GM19468 (cell line): Measurements from ENCODE around the gene CCDC158.
"Not testable (repeated sequence)": the region's sequence is repeated elsewhere in the genome, so short reads cannot be mapped to it uniquely, and the experiment has no call there.

Source experiments
- ATAC-seq: cut with Tn5 transposase; IDR thresholded peaks from one replicate; pipeline ENCODE4 v1.9.1; 2021; ENCODE audit warnings: mild to moderate bottlenecking, moderate library complexity, moderate number of reproducible peaks; ENCODE audit not compliant: unreplicated experiment; ENCODE audit errors: extremely low read depth

CCDC158 gene

GRCh38 chr4:76430519-76431388 lies 9.8 kb upstream of the CCDC158 start:
- ATAC-seq, result no peak

- ATAC-seq, result no peak
Measured at GRCh38 chr4:76429636-76430035, 8.7 kb upstream of the CCDC158 start.

GRCh38 chr4:76426272-76426671 lies 5.3 kb upstream of the CCDC158 start:
- ATAC-seq, result no peak

- not testable (repeated sequence) for ATAC-seq
Measured at GRCh38 chr4:76423159-76423558, 2.2 kb upstream of the CCDC158 start.

GRCh38 chr4:76420188-76420761 lies 666 bp downstream of the CCDC158 start:
- no peak for ATAC-seq

- ATAC-seq, result no peak
Measured at GRCh38 chr4:76410636-76411035, 10.3 kb downstream of the CCDC158 start.

GRCh38 chr4:76407440-76408119 lies 13.4 kb downstream of the CCDC158 start:
- ATAC-seq, result no peak

- no peak for ATAC-seq
Measured at GRCh38 chr4:76406081-76406480, 14.9 kb downstream of the CCDC158 start.

- ATAC-seq, result no peak
Measured at GRCh38 chr4:76401654-76402053, 19.3 kb downstream of the CCDC158 start.

- ATAC-seq, result no peak
Measured at GRCh38 chr4:76388160-76388908, 32.6 kb downstream of the CCDC158 start.

GRCh38 chr4:76386566-76387305 lies 34.2 kb downstream of the CCDC158 start:
- ATAC-seq, result no peak

GRCh38 chr4:76385974-76386373 lies 35.0 kb downstream of the CCDC158 start:
- no peak for ATAC-seq

GRCh38 chr4:76384052-76384451 lies 36.9 kb downstream of the CCDC158 start:
- ATAC-seq, result no peak

GRCh38 chr4:76383001-76383400 lies 37.9 kb downstream of the CCDC158 start:
- no peak for ATAC-seq

- ATAC-seq, result no peak
Measured at GRCh38 chr4:76381986-76382385, 39.0 kb downstream of the CCDC158 start.

GRCh38 chr4:76380561-76380960 lies 40.4 kb downstream of the CCDC158 start:
- no peak for ATAC-seq

GRCh38 chr4:76377911-76378310 lies 43.0 kb downstream of the CCDC158 start:
- ATAC-seq, result no peak

GRCh38 chr4:76377481-76377901 lies 43.5 kb downstream of the CCDC158 start:
- no peak for ATAC-seq

GRCh38 chr4:76376534-76376933 lies 44.4 kb downstream of the CCDC158 start:
- ATAC-seq, result no peak

- no peak for ATAC-seq
Measured at GRCh38 chr4:76375703-76376102, 45.2 kb downstream of the CCDC158 start.
